AG08395 (cell line): ENCODE measurements around the gene RBMXL3.

Experiments used
- DNase-seq: peaks from one replicate; pipeline ENCODE4 v3.0.0; 2012; ENCODE audit warnings: mixed read lengths, low spot score

RBMXL3 gene

GRCh38 chrX:115233497-115234455, 44.6 kb downstream of the RBMXL3 start, which contains the start of gene LRCH2:
TSS of gene LRCH2 (minus strand) at chrX:115234096. CDS start at chrX:115234041, 55 bp downstream.
- DNase-seq = peak; percentile 60

DNA sequence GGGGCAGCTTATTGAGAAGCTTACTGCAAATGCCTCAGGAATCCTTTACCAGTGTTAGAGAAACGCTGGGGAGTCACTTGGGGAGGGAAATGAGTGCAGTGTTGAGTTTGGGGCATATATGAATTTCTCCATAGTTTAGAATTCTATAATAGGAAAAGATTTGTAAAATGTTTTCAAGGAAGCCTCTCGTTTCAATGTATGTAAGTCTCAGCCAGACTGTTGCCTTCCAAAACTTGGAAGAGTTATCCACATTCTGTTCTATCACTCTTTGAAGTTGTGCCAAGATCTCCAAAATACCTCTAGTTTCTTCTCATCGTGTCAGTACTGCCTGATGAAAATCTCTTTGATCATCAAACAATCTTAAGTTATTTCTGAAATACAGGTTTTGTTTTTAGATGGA, 45.3 kb downstream of the RBMXL3 start:
- DNase-seq = no peak

GRCh38 chrX:115236560-115236959, 47.4 kb downstream of the RBMXL3 start:
- no peak for DNase-seq

DNA sequence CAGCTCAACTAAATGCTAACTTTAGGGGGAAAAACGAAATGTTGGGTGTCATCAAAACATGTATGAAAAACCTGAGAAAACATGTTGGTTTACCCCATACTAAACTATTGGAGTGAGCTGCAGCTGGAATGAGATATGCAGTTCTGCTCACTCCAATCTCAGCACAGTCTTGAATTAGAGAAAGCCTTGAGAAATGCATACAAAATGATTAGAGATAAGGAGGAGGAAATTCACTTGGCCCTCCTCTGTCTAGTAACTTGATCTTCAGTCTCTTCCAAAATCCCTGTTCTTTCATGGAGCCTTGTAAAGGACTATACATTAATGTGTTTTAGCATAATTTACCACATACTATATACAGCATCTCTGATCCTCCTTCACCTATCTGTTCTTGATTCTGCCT, 47.8 kb downstream of the RBMXL3 start:
- DNase-seq = no peak
